Activated CD8-positive, alpha-beta memory T cell treated with anti-CD3 and anti-CD28 coated beads for 36 hours (primary cell): Measurements from ENCODE around the gene UGT1A8. TPM values are rescaled to one million over a fixed set of nuclear protein-coding genes. Genes with fewer than 3 reads are reported as not detected.
"Not testable (repeated sequence)": the region's sequence is repeated elsewhere in the genome, so short reads cannot be mapped to it uniquely, and the experiment has no call there.

ENCODE experiments used
- CTCF ChIA-PET: fragments of 350-600 bp; sonication (Branson Sonifier 250); formaldehyde crosslinking; loops from one replicate; lab custom pipeline; 2021; ENCODE audit warnings: antibody characterized with exemption; lab: Charles Lee
- POLR2A ChIA-PET: fragments of 350-600 bp; sonication (Branson Sonifier 250); formaldehyde crosslinking; loops from one replicate; lab custom pipeline; 2021; ENCODE audit warnings: antibody characterized with exemption; lab: Charles Lee
- total RNA-seq, 2 experiments: library from RNA; stranded (reverse); gene quantifications; one replicate each; pipeline ENCODE4 v1.2.3, GENCODE V29; 2021

UGT1A8 gene
- total RNA-seq, 2 experiments from 2014 or later = not detected

GRCh38 chr2:233680361-233681045, 63.1 kb downstream of the UGT1A8 start:
- ChIA-PET CTCF (no interaction called here), POLR2A (no interaction called here)

DNA sequence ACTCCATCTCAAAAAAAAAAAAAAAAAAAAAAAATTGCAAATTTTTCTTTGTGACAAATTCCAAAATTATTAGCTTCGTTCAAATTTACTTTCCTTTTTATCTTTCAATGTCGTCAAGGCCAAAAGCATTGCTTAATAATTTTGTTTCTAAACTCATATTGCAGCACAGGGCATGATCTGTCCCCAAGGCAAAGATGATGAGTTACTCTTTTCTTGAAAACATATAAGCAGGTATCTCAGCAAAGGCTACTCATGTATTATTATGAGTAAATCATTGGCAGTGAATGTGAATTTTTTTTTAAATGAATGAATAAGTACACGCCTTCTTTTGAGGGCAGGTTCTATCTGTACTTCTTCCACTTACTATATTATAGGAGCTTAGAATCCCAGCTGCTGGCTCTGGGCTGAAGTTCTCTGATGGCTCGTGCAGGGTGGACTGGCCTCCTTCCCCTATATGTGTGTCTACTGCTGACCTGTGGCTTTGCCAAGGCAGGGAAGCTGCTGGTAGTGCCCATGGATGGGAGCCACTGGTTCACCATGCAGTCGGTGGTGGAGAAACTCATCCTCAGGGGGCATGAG, 64.2 kb downstream of the UGT1A8 start, which contains the start of gene UGT1A7:
TSS of gene UGT1A7 (plus strand) at position 381 of the 579 bp plus-strand sequence. CDS start at position 418, 37 bp downstream.
- POLR2A ChIA-PET = no interaction called here
- CTCF ChIA-PET = no interaction called here

DNA sequence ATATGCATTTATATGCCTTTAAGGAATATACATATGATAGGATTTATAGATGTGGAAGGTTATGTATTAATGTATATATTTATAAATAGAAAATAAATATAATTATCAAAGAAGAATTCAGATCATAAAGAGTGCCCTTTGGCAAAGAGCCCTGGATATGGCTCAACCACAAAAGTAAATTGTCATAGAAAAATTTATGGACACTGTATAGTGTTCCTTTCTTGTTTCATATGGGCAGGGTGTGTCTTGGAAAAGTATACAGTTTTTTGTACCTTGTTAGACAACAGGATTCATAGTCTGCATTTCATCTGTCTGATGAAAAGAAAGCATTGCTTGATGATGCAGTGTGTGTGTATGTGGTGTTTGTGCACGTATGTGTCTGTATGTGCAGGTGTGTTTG, 67.2 kb downstream of the UGT1A8 start:
- CTCF ChIA-PET = no interaction called here
- POLR2A ChIA-PET = no interaction called here

GRCh38 chr2:233686928-233687327, 69.5 kb downstream of the UGT1A8 start:
- CTCF ChIA-PET = no interaction called here
- POLR2A ChIA-PET = no interaction called here

DNA sequence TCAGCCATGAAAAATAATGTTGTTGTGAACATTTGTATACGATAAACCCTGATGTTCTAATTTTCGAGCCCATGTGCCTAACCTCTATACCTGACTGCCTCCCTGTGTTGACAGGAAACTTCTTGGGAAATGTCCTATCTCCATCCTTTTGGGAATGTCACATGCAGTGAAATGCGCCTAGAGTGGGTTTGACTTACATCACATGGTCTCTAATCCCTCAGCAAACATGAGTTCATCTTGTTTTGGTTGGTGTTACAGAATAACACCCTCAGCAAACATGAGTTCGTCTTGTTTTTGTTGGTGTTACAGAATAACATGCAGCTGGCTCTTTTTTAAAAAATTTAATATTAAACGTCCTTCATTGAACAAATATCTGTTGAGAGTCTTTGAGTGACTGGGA, 70.9 kb downstream of the UGT1A8 start:
- POLR2A ChIA-PET = no interaction called here
- CTCF ChIA-PET = no interaction called here

DNA sequence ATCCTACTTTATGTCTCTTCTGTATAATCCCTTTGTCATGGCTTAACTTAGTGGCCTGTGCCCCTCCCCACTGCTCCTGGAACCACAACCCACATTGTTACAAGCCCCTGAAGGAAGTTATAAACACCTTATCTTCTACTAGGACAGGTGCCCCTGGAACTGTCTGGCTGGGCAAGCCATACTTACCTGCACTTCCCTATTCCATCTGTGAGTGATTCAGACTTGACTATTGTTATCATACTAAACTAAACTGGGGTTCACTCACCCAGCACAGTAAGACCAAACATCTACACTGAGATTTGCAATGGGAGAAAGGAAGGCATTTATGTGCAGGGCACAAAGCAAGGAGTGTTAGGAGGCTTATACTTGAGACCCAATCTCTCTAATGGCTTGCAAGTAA, 71.6 kb downstream of the UGT1A8 start:
- ChIA-PET POLR2A (no interaction called here), CTCF (no interaction called here)

DNA sequence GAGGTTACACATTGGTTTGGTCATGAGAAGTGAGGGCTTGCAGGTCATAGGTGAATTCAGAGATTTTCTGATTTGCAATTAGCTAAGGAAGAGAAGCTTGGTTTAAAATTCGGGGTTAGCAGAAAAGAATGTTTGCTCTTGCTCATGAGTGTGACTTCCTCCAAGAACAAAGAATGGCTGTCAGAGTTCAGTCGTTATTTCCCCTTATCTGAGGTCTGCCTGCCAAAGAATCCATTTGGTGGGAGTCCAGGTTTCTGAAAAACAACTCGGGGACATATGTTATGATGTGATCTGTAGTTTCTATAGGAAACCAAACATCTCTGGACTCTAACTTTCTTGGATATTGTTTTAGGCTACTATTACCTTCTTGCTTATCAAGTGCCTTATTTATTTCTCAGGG, 72.1 kb downstream of the UGT1A8 start:
- ChIA-PET POLR2A (no interaction called here), CTCF (no interaction called here)

DNA sequence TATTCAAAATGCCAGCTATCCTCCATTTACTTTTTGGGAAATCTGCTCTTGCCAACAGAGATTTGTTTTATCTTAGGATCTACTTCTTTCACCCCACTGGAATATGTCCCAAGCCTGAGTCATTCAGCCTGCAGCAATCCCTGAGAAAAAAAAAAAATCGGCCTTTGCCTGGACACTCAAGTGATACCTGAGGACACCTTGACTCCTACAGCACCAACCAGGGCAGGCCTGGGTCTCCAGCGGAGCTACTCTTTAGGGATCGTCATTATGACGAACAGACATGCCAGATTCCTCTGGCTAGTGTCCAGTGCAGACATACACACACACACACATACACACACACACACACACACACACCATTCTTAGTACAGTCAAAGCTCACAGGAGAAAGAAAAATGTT, 73.0 kb downstream of the UGT1A8 start:
- ChIA-PET CTCF (no interaction called here), POLR2A (no interaction called here)

DNA sequence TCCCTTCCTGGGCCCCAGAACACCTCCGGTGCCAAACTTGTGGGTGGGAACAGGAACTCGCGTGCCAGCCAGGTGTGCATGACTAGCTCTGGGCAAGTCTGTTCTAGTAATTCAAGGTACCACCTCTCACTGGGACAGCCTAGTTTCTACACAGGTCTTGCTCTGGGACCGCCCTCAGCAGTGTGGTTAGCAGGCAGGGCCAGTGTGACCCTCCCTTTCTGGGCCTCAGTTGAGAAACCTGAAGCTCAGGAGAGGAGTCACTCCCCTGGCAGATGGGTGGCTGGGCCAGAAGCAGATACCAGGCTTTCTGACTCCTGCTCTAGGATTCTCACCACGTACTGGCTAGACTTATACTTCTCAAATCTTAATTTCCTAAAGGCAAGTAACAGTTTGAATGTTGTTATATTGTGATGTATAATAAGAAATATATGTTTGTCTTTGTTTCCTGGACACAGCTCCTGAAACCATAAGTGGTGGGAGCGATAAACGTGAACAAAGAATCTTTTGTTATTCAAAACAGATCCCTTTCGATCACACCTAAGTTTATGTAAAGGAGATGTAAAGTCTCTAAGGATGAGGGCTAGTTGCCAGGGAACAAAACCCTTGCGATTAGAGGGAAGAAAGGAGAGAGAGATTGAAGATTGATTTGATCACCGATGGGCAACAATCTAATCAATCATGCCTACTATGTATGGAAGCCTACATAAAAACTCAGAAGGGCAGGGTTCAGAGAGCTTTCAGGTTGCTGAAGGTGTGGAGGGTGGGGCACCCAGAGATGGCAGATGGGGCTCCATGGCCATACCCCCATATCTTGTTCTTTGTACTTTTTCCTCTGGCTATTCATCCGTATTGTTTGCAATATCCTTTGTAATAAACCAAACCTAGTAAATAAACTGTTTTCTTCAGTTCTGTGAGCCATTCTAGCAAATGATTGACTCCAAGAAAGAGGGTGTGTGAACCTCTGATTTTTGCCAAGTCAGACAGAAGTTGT, 74.3 kb downstream of the UGT1A8 start:
- ChIA-PET POLR2A (no interaction called here), CTCF (no interaction called here)

DNA sequence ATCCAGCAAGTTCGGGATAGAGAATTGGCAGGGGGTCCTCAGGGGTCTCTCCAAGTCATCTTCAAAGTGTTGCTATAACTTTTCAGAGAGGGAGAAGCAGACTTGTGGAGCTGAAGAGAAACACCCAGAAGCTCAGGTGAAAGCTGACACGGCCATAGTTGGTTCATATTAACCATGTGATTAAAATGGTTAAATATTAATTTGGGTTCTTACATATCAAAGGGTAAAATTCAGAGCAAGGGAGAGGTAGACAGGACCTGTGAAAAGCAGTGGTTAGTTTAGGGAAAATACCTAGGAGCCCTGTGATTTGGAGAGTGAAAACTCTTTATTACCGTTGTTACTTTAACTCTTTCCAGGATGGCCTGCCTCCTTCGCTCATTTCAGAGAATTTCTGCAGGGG, 75.2 kb downstream of the UGT1A8 start, which contains the start of gene UGT1A6:
TSS of gene UGT1A6 (plus strand) at position 243 of the 400 bp plus-strand sequence. CDS start at position 358, 115 bp downstream.
- ChIA-PET CTCF (no interaction called here), POLR2A (no interaction called here)

GRCh38 chr2:233693963-233694362, 76.5 kb downstream of the UGT1A8 start:
- ChIA-PET CTCF (no interaction called here), POLR2A (no interaction called here)

- POLR2A ChIA-PET = no interaction called here
- CTCF ChIA-PET = no interaction called here
Measured at GRCh38 chr2:233698740-233699139, 81.3 kb downstream of the UGT1A8 start.

DNA sequence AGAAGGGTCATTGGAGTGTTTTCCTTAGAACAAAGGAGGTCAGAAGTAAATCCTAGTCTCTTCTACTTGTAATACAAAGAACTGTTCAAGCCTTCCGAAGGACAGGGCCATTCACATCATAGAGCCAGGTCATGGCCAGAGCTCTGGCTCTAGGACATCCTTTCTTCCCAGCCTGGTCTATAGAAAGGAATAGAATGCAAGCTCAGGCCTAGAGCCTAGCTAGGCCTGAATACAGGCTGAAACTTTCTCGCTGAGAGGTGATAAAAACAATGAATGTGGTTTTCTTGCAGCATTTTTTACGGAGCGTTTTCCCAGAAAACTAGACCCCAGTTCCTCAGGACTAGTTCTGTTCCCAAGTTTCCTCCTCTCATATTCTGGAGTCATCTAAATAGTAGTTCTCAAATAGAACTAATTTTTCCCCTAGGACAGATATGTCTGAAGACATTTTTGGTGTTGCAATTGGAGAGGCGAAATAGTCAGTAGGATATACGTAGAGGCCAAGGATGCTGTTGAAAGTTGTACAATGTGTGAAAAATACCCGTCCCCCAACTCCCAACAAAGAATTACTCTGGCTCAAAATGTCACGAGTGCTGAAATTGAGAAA, 82.1 kb downstream of the UGT1A8 start:
- CTCF ChIA-PET = interaction anchor here (1.1 kb wide), 1 partner anchor 12 kb away, joined by 3 read pairs; no protein-coding TSS in a partner anchor

GRCh38 chr2:233700028-233700635, 82.7 kb downstream of the UGT1A8 start:
- POLR2A ChIA-PET = no interaction called here
- CTCF ChIA-PET = interaction anchor here (1.1 kb wide), 1 partner anchor 11 kb away, joined by 3 read pairs; no protein-coding TSS in a partner anchor

More for the DNA sequence above, 82.1 kb downstream of the UGT1A8 start:
- POLR2A ChIA-PET = no interaction called here

- POLR2A ChIA-PET, CTCF ChIA-PET: not testable (repeated sequence)
Measured at GRCh38 chr2:233700842-233701241, 83.4 kb downstream of the UGT1A8 start.

GRCh38 chr2:233702238-233702637, 84.8 kb downstream of the UGT1A8 start:
- ChIA-PET CTCF (no interaction called here), POLR2A (no interaction called here)

DNA sequence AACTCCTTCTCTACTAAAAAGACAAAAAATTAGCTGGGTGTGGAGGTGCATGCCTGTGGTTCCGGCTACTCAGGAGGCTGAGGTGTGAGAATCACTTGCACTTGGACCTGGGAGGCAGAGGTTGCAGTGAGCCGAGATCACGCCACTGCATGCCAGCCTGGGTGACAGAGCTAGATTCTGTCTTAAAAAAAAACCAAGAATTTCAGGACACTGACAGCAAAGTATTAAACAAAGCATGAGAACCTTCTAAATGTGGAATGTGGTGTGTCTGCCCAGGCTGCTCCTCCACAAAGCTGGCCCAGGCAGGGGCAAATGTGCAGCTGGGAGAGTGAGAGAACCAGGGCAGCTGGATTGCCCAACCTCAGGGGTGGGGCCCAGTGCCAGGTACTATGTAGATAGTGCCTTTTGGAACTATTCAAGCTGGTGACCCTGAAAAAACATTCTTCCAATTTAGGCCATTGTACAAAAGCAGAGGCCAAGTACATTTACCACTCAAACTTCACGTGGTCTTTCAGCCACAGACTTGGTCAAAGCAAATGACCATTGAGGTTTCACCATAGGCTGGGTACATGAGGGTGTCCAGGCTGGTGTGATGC, 88.6 kb downstream of the UGT1A8 start:
- ChIA-PET CTCF (no interaction called here), POLR2A (no interaction called here)

GRCh38 chr2:233706720-233707119, 89.3 kb downstream of the UGT1A8 start:
- ChIA-PET POLR2A (interaction anchor here (0.6 kb wide), 1 partner anchor 95 kb away, joined by 3 read pairs; no protein-coding TSS in a partner anchor), CTCF (interaction anchor here (0.7 kb wide), 1 partner anchor 24 kb away, joined by 4 read pairs; no protein-coding TSS in a partner anchor)
